ENCODE measurements around the gene SHISA7. TPM values are rescaled to one million over a fixed set of nuclear protein-coding genes. Genes with fewer than 3 reads are reported as not detected.
A peak's percentile ranks its signal among the peaks of the same experiment; 100 is the strongest.

SHISA7 gene
- total RNA-seq, 4 donors from 2014 or later = not detected

GRCh38 chr19:55459950-55460657, 17.0 kb upstream of the SHISA7 start:
- in situ Hi-C loops (cut with MboI; ENCODE audit: low sequenced_read_pairs in 4 of 4) (no loop called here), intact Hi-C loops (cut with DNase I; ENCODE audit: low total_unique reads) (loop anchor here (2.0 to 5.0 kb wide), 2 partner anchors 53 to 75 kb away; partner anchors contain the start of genes RPL28, TMEM238 and UBE2S)
- peaks cover 12 to 13% of the 10 kb centered on the region in 2 donors for H3K4me1 ChIP-seq
- H3K27me3 ChIP-seq = no peaks in the 10 kb centered on the region
- peak overlapping the region; percentile 89 to 97 (median 94) for H3K27ac ChIP-seq
- H3K36me3 ChIP-seq = no peaks in the 10 kb centered on the region
- DNase-seq = no peak
- TF ChIP-seq POLR2A (IDR thresholded peaks at IDR 0.05) (no peak), CTCF (IDR thresholded peaks at IDR 0.05 in 4 of 5, conservative IDR thresholded peaks at IDR 0.05 in 1 of 5) (no peak)
- no peak for ATAC-seq
- H3K9me3 ChIP-seq = no peaks in the 10 kb centered on the region
- H3K4me3 ChIP-seq = peak overlapping the region; percentile 72 to 94 (median 86)

DNA sequence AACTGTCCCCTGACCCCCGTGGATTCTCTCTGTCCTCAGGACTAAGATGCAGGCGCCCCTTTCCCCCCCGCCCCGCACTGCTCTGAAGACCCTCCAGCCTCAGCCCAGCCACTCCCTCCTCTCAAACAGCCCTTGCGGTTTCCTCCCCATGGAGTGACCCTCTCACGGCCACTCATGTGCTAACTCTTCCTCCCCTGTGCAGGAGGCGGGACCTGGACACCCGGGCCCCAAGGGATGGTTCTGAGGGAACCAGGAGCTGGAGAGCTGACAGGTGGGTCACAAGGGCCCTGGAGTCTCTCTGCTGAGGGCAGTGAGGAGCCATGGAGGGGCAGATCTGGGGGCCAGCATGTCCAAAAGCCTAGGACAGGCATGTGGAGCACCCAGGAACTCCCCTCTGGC, 16.4 kb upstream of the SHISA7 start:
- Histone ChIP-seq H3K9me3 (no peaks in the 10 kb centered on the region), H3K27ac (peak overlapping the region in 2 of 4 donors; percentile 89 to 97), H3K27me3 (no peaks in the 10 kb centered on the region), H3K4me1 (peaks cover 12 to 13% of the 10 kb centered on the region in 2 donors), H3K4me3 (no peak overlapping the region), H3K36me3 (no peaks in the 10 kb centered on the region)
- intact Hi-C loops (cut with DNase I; ENCODE audit: low total_unique reads) = no loop called here
- in situ Hi-C loops (cut with MboI; ENCODE audit: low sequenced_read_pairs in 4 of 4) = no loop called here
- ATAC-seq (no peak), DNase-seq (no peak)
- no peak for TF ChIP-seq POLR2A (IDR thresholded peaks at IDR 0.05)
- TF ChIP-seq CTCF (IDR thresholded peaks at IDR 0.05 in 4 of 5, conservative IDR thresholded peaks at IDR 0.05 in 1 of 5) = no peak

DNA sequence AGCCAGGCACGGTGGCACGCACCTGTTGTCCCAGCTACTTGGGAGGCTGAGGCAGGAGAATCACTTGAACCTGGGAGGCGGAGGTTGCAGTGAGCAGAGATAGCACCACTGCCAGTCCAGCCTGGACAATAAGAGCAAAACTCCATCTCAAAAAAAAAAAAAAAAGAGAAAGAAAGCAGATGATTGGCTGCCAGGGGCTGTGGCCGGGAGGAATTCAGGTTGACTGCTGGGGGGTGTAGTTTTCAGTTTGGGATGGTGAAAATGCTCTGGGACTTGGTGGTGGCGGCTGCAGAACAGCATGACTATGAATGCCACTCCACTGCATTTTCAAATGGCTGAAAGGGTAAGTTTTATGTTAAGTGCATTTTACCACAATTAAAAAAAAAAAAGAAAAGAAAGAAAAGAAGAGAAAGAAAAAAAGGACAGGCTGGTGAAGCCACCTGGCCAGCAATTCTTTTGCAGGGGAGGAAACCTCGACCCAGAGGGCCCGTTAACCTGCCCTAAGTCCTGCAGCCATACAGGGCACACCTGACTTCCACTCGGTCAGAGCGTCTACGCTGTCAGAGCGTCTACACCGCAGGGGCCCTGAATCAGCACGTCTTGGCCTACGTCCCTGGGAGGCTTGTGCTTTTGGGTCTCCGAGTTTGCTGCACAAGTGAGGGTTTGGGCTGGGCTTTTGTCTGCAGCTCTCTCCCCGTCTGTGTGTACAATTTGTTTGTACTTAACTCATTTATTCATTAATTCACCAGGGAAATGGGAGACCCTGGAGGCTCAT, 14.8 kb upstream of the SHISA7 start:
- no peaks in the 10 kb centered on the region for H3K36me3 ChIP-seq
- in situ Hi-C loops (cut with MboI; ENCODE audit: low sequenced_read_pairs in 4 of 4) = no loop called here
- no peaks in the 10 kb centered on the region for H3K9me3 ChIP-seq

GRCh38 chr19:55456347-55456746, 13.2 kb upstream of the SHISA7 start:
- intact Hi-C loops (cut with DNase I; ENCODE audit: low total_unique reads) = no loop called here
- no peaks in the 10 kb centered on the region for H3K9me3 ChIP-seq
- in situ Hi-C loops (cut with MboI; ENCODE audit: low sequenced_read_pairs in 4 of 4) = no loop called here
- no peak overlapping the region for H3K27ac ChIP-seq
- no peak overlapping the region for H3K4me3 ChIP-seq
- DNase-seq (no peak), ATAC-seq (no peak)
- H3K36me3 ChIP-seq = no peaks in the 10 kb centered on the region
- H3K27me3 ChIP-seq = peaks cover 12 to 14% (median 12%) of the 10 kb centered on the region in 3 donors
- TF ChIP-seq CTCF (IDR thresholded peaks at IDR 0.05 in 4 of 5, conservative IDR thresholded peaks at IDR 0.05 in 1 of 5) = no peak
- no peak for TF ChIP-seq POLR2A (IDR thresholded peaks at IDR 0.05)
- peaks cover 11 to 20% of the 10 kb centered on the region in 2 donors for H3K4me1 ChIP-seq

More for the DNA sequence above, 14.8 kb upstream of the SHISA7 start:
- Histone ChIP-seq H3K27ac (no peak overlapping the region), H3K27me3 (no peaks in the 10 kb centered on the region), H3K4me1 (peaks cover 12 to 13% of the 10 kb centered on the region in 2 donors), H3K4me3 (no peak overlapping the region)
- DNase-seq (no peak), ATAC-seq (no peak)
- intact Hi-C loops (cut with DNase I; ENCODE audit: low total_unique reads) = no loop called here
- no peak for TF ChIP-seq CTCF (IDR thresholded peaks at IDR 0.05 in 4 of 5, conservative IDR thresholded peaks at IDR 0.05 in 1 of 5)
- TF ChIP-seq POLR2A (IDR thresholded peaks at IDR 0.05) = no peak
